Stimulated activated CD8-positive, alpha-beta memory T cell treated with anti-CD3 and anti-CD28 coated beads, Interleukin-15, amount 100 ng/mL, for 4 hours (primary cell): ENCODE data around the gene TTC13.

Experiments
- DNase-seq, 2 donors: peaks; one replicate each; pipeline ENCODE4 v3.0.0-alpha.2; 2020; ENCODE audit warnings: low read depth in 2 of 2

TTC13 gene

GRCh38 chr1:230906226-230906625 lies 72.4 kb downstream of the TTC13 start:
- DNase-seq: no peak

- no peak for DNase-seq
These were observed 72.9 kb downstream of the TTC13 start for GRCh38 chr1:230905733-230906132.

- no peak for DNase-seq
These were observed 76.2 kb downstream of the TTC13 start for GRCh38 chr1:230902349-230902923.

- no peak for DNase-seq
These were observed 77.0 kb downstream of the TTC13 start for GRCh38 chr1:230901671-230902070.

GRCh38 chr1:230900984-230901383 lies 77.7 kb downstream of the TTC13 start:
- DNase-seq: no peak

- DNase-seq: no peak
These were observed 78.8 kb downstream of the TTC13 start for GRCh38 chr1:230899841-230900251.

GRCh38 chr1:230898748-230899147 lies 79.9 kb downstream of the TTC13 start:
- no peak for DNase-seq

- DNase-seq: no peak
These were observed 80.5 kb downstream of the TTC13 start for GRCh38 chr1:230898144-230898543.

GRCh38 chr1:230896779-230897178 lies 81.9 kb downstream of the TTC13 start:
- DNase-seq: no peak

GRCh38 chr1:230895452-230895851 lies 83.2 kb downstream of the TTC13 start:
- no peak for DNase-seq

- DNase-seq: no peak
These were observed 84.0 kb downstream of the TTC13 start for GRCh38 chr1:230894664-230895063.

- DNase-seq: no peak
These were observed 84.6 kb downstream of the TTC13 start for GRCh38 chr1:230894032-230894431.

GRCh38 chr1:230892018-230892491 lies 86.6 kb downstream of the TTC13 start:
- no peak for DNase-seq

GRCh38 chr1:230891413-230891812 lies 87.2 kb downstream of the TTC13 start:
- no peak for DNase-seq

- no peak for DNase-seq
These were observed 94.0 kb downstream of the TTC13 start for GRCh38 chr1:230884646-230885045.

- no peak for DNase-seq
These were observed 94.7 kb downstream of the TTC13 start for GRCh38 chr1:230883967-230884366.

- no peak for DNase-seq
These were observed 98.9 kb downstream of the TTC13 start for GRCh38 chr1:230879778-230880177.

- DNase-seq: no peak
These were observed 100.1 kb downstream of the TTC13 start for GRCh38 chr1:230878591-230878990.

GRCh38 chr1:230877924-230878590 lies 100.6 kb downstream of the TTC13 start:
- no peak for DNase-seq

- DNase-seq: no peak
These were observed 101.3 kb downstream of the TTC13 start for GRCh38 chr1:230877146-230877923.

- no peak for DNase-seq
These were observed 102.0 kb downstream of the TTC13 start for GRCh38 chr1:230876660-230877059.

- DNase-seq: no peak
These were observed 103.3 kb downstream of the TTC13 start for GRCh38 chr1:230875370-230875769.

- DNase-seq: no peak
These were observed 107.7 kb downstream of the TTC13 start for GRCh38 chr1:230870916-230871315.
